HL-60 (cell line): ENCODE measurements around the gene LAMP5.

ENCODE experiments used
- CTCF ChIP-seq: IDR thresholded peaks from one replicate; pipeline ENCODE4 v1.5.1; 2011; ENCODE audit warnings: low read length, control low read depth, inconsistent platforms; ENCODE audit not compliant: insufficient read depth
- POLR2AphosphoS5 ChIP-seq: IDR thresholded peaks from 2 replicates; pipeline ENCODE4 v1.6.1; 2012; ENCODE audit warnings: low read depth

DNA sequence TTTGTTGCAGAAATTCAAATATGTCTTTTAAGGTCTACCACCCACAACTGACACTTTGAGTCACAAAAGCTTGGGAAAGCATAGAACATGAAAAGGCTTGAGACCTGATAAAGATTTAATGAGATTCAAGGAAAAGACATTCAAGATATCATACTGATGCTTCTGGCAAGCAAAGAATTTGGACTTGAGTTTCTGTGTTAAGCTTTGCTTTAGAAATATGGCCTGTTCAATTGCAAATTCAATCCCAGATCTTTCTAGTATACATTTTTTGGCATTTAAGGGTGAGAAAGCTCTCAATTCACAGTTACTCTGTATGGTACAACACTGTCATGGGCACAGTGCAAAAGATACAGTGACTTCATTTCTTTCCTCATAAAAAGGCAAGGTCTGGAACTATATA is 38.9 kb upstream of the LAMP5 start:
- TF ChIP-seq CTCF, result no peak
- TF ChIP-seq POLR2AphosphoS5, result no peak
